Mesothelial cell of epicardium (in vitro differentiated cells): ENCODE data around the gene CD36. TPM values are rescaled to one million over a fixed set of nuclear protein-coding genes. Genes with fewer than 3 reads are reported as not detected.

Experiments
- DNase-seq, 2 experiments: peaks; one replicate each; pipeline ENCODE4 v3.0.0; 2021; ENCODE audit warnings: low spot score in 2 of 2; ENCODE audit not compliant: unreplicated experiment in 2 of 2
- H3K27ac Mint-ChIP-seq: 2 replicates; pipeline ENCODE4 v1.8.0; 2021; ENCODE audit warnings: mixed read lengths
- H3K27me3 Mint-ChIP-seq: 2 replicates; pipeline ENCODE4 v1.8.0; 2021; ENCODE audit warnings: low read depth, mixed read lengths
- H3K36me3 Mint-ChIP-seq: 2 replicates; pipeline ENCODE4 v1.8.0; 2021; ENCODE audit warnings: mixed read lengths
- H3K4me1 Mint-ChIP-seq: 2 replicates; pipeline ENCODE4 v1.8.0; 2021; ENCODE audit warnings: mixed read lengths
- H3K4me3 Mint-ChIP-seq: 2 replicates; pipeline ENCODE4 v1.8.0; 2021; ENCODE audit warnings: mild to moderate bottlenecking, moderate library complexity, mixed read lengths
- H3K9me3 Mint-ChIP-seq: 2 replicates; pipeline ENCODE4 v1.8.0; 2021; ENCODE audit warnings: mixed read lengths
- total RNA-seq: library from RNA; stranded (reverse); gene quantifications from 3 replicates; pipeline ENCODE4 v1.2.1, GENCODE V29; 2021
- TF ChIP-seq, protein P1 (sequence below): fragments of 200-600 bp; sonication (generic); IDR thresholded peaks from one replicate; pipeline ENCODE4 v1.5.0; 2021; ENCODE audit warnings: antibody characterized with exemption; ENCODE audit not compliant: unreplicated experiment

Gene CD36
- total RNA-seq, 1 donor from 2014 or later, result 0.34 TPM

DNA sequence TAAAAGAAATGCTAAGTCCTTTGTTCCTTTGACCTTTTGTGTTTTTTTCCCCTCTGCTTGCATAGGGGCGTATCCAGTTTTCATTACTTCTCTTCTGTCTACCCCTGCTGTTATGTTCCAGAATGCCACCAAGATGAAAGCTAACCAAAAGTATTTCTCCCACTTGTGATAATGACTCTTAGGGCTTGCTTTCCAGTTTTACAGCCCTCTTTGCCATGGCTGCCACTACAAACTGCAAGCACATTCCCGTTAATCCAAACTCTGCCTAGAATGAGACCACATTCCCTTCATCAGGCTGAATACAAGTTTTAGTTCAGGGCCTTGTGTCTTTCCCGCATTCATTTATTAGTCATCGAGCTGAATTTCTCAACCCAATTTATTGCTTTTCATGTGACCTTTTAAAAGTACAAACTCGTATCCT, 23.6 kb upstream of the CD36 start:
- no peaks in the 10 kb centered on the region for H3K27me3 Mint-ChIP-seq
- H3K9me3 Mint-ChIP-seq, result peaks cover 11% of the 10 kb centered on the region
- no peaks in the 10 kb centered on the region for H3K36me3 Mint-ChIP-seq
- no peak overlapping the region for H3K27ac Mint-ChIP-seq
- TF ChIP-seq, protein P1, sequence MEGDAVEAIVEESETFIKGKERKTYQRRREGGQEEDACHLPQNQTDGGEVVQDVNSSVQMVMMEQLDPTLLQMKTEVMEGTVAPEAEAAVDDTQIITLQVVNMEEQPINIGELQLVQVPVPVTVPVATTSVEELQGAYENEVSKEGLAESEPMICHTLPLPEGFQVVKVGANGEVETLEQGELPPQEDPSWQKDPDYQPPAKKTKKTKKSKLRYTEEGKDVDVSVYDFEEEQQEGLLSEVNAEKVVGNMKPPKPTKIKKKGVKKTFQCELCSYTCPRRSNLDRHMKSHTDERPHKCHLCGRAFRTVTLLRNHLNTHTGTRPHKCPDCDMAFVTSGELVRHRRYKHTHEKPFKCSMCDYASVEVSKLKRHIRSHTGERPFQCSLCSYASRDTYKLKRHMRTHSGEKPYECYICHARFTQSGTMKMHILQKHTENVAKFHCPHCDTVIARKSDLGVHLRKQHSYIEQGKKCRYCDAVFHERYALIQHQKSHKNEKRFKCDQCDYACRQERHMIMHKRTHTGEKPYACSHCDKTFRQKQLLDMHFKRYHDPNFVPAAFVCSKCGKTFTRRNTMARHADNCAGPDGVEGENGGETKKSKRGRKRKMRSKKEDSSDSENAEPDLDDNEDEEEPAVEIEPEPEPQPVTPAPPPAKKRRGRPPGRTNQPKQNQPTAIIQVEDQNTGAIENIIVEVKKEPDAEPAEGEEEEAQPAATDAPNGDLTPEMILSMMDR, result no peak
- H3K4me3 Mint-ChIP-seq, result no peak overlapping the region
- DNase-seq, result no peak
- peaks cover 10% of the 10 kb centered on the region for H3K4me1 Mint-ChIP-seq

DNA sequence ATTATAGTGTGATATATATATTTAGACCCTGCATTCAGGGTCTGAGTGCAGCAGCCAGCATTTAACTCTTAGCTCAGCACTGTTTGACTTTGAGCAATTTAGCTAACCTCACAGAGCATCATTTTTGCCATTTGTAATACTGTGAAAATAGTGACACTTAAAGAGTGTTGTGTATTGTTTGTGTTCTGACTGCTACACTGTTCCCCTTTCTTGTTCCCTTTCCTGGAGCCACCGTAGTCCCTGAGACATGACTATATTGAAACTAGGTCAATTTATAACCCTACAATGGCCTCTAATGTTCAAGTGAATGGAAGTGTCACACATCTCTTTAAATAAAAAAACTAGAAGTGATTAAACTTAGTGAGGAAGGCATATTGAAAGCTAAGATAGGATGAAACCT, 20.3 kb upstream of the CD36 start:
- H3K36me3 Mint-ChIP-seq, result no peaks in the 10 kb centered on the region
- peaks cover 20% of the 10 kb centered on the region for H3K9me3 Mint-ChIP-seq
- TF ChIP-seq, protein P1, result no peak
- H3K27me3 Mint-ChIP-seq, result no peaks in the 10 kb centered on the region
- no peak for DNase-seq
- H3K4me3 Mint-ChIP-seq, result no peak overlapping the region
- peaks cover 4% of the 10 kb centered on the region for H3K4me1 Mint-ChIP-seq
- no peak overlapping the region for H3K27ac Mint-ChIP-seq

DNA sequence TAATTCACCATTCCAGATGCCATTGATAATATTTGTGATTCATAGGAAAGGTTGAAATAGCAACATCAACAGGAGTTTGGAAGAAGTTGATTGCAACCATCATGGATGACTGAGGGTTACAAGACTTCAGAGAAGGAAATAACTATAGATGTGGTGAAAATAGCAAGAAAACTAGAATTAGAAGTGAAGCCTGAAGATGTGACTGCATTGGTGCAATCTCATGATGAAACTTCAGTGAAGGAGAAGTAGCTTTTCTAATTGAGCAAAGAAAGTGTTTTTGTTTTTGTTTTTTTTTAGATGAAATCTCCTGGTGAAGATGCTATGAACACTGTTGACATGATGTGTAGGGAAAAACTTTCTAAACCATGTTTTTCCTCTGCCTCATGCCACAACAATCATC, 18.7 kb upstream of the CD36 start:
- H3K4me3 Mint-ChIP-seq, result no peak overlapping the region
- no peak overlapping the region for H3K27ac Mint-ChIP-seq
- H3K27me3 Mint-ChIP-seq, result no peaks in the 10 kb centered on the region
- no peak for DNase-seq
- TF ChIP-seq, protein P1, result no peak
- peaks cover 20% of the 10 kb centered on the region for H3K9me3 Mint-ChIP-seq
- H3K36me3 Mint-ChIP-seq, result no peaks in the 10 kb centered on the region
- no peaks in the 10 kb centered on the region for H3K4me1 Mint-ChIP-seq

DNA sequence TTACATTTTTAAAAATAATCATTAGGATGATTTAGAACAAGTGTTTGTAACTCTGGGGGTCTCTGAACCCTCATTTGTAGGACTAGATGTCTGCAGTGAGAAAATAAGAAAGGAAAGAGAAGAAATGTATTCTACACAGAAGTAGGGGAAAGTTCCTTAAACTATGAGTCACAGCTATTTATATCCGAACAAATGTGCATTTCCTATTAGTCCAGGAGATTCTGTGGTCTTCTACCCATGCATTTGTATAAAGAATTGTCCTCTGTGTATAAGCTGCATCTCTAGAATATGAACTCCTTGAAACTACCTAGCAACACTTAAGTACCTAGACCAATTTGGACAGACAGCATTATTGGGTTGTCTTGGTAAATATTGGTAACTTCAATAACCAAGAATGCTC, 15.9 kb upstream of the CD36 start:
- Mint-ChIP-seq H3K9me3 (peaks cover 20% of the 10 kb centered on the region), H3K36me3 (no peaks in the 10 kb centered on the region), H3K27me3 (no peaks in the 10 kb centered on the region), H3K4me1 (no peaks in the 10 kb centered on the region), H3K4me3 (no peak overlapping the region), H3K27ac (no peak overlapping the region)
- TF ChIP-seq, protein P1, result no peak
- DNase-seq, result no peak

DNA sequence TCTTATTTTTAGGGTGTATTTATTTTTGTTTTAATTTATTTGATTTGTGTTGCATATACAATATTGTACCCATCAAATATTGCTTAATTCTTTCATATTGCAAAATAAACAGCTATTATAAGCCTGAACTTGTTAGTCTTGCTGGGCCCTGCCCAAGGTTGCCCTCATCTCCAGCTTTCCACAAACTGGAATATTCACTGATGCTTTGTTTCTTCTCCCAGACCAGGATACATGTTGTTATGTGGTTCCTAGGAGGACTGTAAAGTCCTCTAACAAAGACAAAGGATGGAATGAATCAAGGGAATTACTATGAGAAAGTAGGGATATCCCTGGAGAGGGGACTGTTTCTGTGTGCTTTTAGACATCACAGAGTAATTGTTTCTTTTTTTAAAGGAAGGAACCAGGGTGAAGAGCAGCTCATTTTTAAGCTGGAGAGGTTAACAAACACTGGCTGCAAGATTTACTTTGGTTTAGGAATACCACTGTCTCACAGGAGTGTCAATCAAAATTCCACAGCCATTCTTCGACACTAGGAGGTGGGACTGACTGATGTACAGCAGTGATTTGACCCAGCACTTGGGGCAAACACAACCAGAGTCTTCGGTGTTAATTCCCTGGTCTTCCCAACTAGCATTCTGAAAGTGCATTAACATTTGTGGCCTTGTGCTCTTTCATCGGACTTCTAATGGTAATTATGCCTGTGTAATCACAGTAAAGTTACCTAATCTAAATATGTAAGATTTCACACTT, 14.8 kb upstream of the CD36 start:
- DNase-seq, result no peak
- Mint-ChIP-seq H3K4me1 (no peaks in the 10 kb centered on the region), H3K36me3 (no peaks in the 10 kb centered on the region), H3K4me3 (no peak overlapping the region), H3K27me3 (no peaks in the 10 kb centered on the region), H3K27ac (no peak overlapping the region), H3K9me3 (peaks cover 15% of the 10 kb centered on the region)
- TF ChIP-seq, protein P1, result no peak
